COLO668 (cell line): Measurements from ENCODE around the gene ADRA1B.
A peak's percentile ranks its signal among the peaks of the same experiment; 100 is the strongest.
"Not testable (repeated sequence)": the region's sequence is repeated elsewhere in the genome, so short reads cannot be mapped to it uniquely, and the experiment has no call there.

ENCODE experiments used
- DNase-seq: peaks from one replicate; lab custom pipeline; 2025; ENCODE audit not compliant: unreplicated experiment; lab: John Stamatoyannopoulos, UW

ADRA1B gene

GRCh38 chr5:160009591-160009989 lies 93.3 kb downstream of the ADRA1B start:
- DNase-seq, result no peak

- no peak for DNase-seq
Measured at GRCh38 chr5:160011471-160011870, 95.2 kb downstream of the ADRA1B start.

- DNase-seq, result not testable (repeated sequence)
Measured at GRCh38 chr5:160014197-160014596, 97.9 kb downstream of the ADRA1B start.

GRCh38 chr5:160018945-160019625 lies 102.8 kb downstream of the ADRA1B start:
- no peak for DNase-seq

- DNase-seq, result no peak
Measured at GRCh38 chr5:160020266-160020770, 104.0 kb downstream of the ADRA1B start.

- DNase-seq, result no peak
Measured at GRCh38 chr5:160020964-160021363, 104.7 kb downstream of the ADRA1B start.

GRCh38 chr5:160021831-160022446 lies 105.7 kb downstream of the ADRA1B start:
- DNase-seq, result peak; percentile 42
